GM12878 (cell line): ENCODE results near the gene BDH1.

Experiments used
- BCL3 ChIP-seq: IDR thresholded peaks from 2 replicates; pipeline ENCODE4 v1.6.1; 2011; ENCODE audit warnings: borderline replicate concordance, low read depth, mild to moderate bottlenecking, moderate library complexity, low read length; ENCODE audit not compliant: insufficient read depth, poor library complexity, severe bottlenecking
- BCLAF1 ChIP-seq: fragments of 450-650 bp; IDR thresholded peaks from 2 replicates; pipeline ENCODE4 v1.6.1; 2017; ENCODE audit warnings: antibody characterized with exemption, mild to moderate bottlenecking, moderate library complexity
- CTCF ChIP-seq, 3 experiments: IDR thresholded peaks in 2 of 3; conservative IDR thresholded peaks in 1 of 3; 2 replicates each; pipeline ENCODE4 v1.5.1; 2011; ENCODE audit warnings: low read depth in 3 of 3, low read length in 3 of 3, mild to moderate bottlenecking in 3 of 3, control low read depth in 2 of 3, moderate library complexity in 2 of 3, inconsistent platforms in 1 of 3, mixed read lengths in 1 of 3; ENCODE audit not compliant: control insufficient read depth in 2 of 3, insufficient read depth in 1 of 3; ENCODE audit errors: extremely low read depth in 1 of 3
- EP300 ChIP-seq, 2 experiments: fragments of 150-350 bp in 1 of 2; IDR thresholded peaks; 2 replicates each; pipeline ENCODE4 v1.6.1; 2011 to 2012; ENCODE audit warnings: low read depth in 2 of 2, low read length in 2 of 2, borderline replicate concordance in 1 of 2, improper control_type of control experiment in 1 of 2, inconsistent platforms in 1 of 2; ENCODE audit not compliant: control insufficient read depth in 1 of 2
- GATAD2B ChIP-seq: fragments of 450-650 bp; conservative IDR thresholded peaks from 2 replicates; pipeline ENCODE4 v1.6.1; 2017; ENCODE audit warnings: low read depth, mild to moderate bottlenecking, moderate library complexity
- HDGF ChIP-seq: fragments of 450-650 bp; IDR thresholded peaks from 2 replicates; pipeline ENCODE4 v1.6.1; 2016; ENCODE audit warnings: antibody characterized with exemption
- MAX ChIP-seq: IDR thresholded peaks from 2 replicates; pipeline ENCODE4 v1.6.1; 2012; ENCODE audit warnings: low read depth, low read length, improper control_type of control experiment
- MEF2A ChIP-seq: IDR thresholded peaks from 2 replicates; pipeline ENCODE4 v1.6.1; 2011; ENCODE audit warnings: low read depth, mild to moderate bottlenecking, low read length, moderate library complexity; ENCODE audit not compliant: insufficient read depth
- POLR2A ChIP-seq: IDR thresholded peaks from 2 replicates; pipeline ENCODE4 v1.6.1; 2011; ENCODE audit warnings: low read depth, mild to moderate bottlenecking, low read length
- SIN3A ChIP-seq: IDR thresholded peaks from 2 replicates; pipeline ENCODE4 v1.6.1; 2012; ENCODE audit warnings: low read depth, low read length, improper control_type of control experiment
- SREBF2 ChIP-seq: IDR thresholded peaks from 2 replicates; pipeline ENCODE4 v1.6.1; 2012; ENCODE audit warnings: mild to moderate bottlenecking, low read length
- USF2 ChIP-seq: IDR thresholded peaks from 2 replicates; pipeline ENCODE4 v1.6.1; 2011; ENCODE audit warnings: low read depth, low read length, improper control_type of control experiment, borderline replicate concordance
- ZNF274 ChIP-seq: IDR thresholded peaks from one replicate; pipeline ENCODE4 v1.8.0; 2011; ENCODE audit not compliant: insufficient read length, insufficient read depth
- ZNF384 ChIP-seq: IDR thresholded peaks from 2 replicates; pipeline ENCODE4 v1.6.1; 2012; ENCODE audit warnings: low read depth, mild to moderate bottlenecking, low read length, improper control_type of control experiment, borderline replicate concordance

- no peak for TF ChIP-seq BCLAF1
- no peak for TF ChIP-seq GATAD2B
- no peak for TF ChIP-seq CTCF (IDR thresholded peaks at IDR 0.05 in 2 of 3, conservative IDR thresholded peaks at IDR 0.05 in 1 of 3; ENCODE audit: control insufficient read depth in 2 of 3, extremely low read depth in 1 of 3, insufficient read depth in 1 of 3, low read depth in 3 of 3, low read length in 3 of 3)
- no peak for TF ChIP-seq POLR2A
- no peak for TF ChIP-seq SIN3A
- TF ChIP-seq SREBF2 = no peak
- TF ChIP-seq MAX = no peak
- TF ChIP-seq ZNF384 = no peak
- no peak for TF ChIP-seq EP300 (IDR thresholded peaks at IDR 0.05; ENCODE audit: borderline replicate concordance in 1 of 2, control insufficient read depth in 1 of 2, low read depth in 2 of 2, low read length in 2 of 2)
- TF ChIP-seq MEF2A = no peak
- no peak for TF ChIP-seq USF2
- no peak for TF ChIP-seq HDGF
- no peak for TF ChIP-seq BCL3
- TF ChIP-seq ZNF274 = no peak
Observed at GRCh38 chr3:197510642-197511018, 45.1 kb downstream of the BDH1 start.
